SHP77 treated with DMSO at 0.1 percent for 48 hours (cell line): ENCODE results near the gene MDM2.
"Not testable (repeated sequence)": the region's sequence is repeated elsewhere in the genome, so short reads cannot be mapped to it uniquely, and the experiment has no call there.

Source experiments
- DNase-seq: peaks from one replicate; lab custom pipeline; 2025; lab: John Stamatoyannopoulos, UW

MDM2 gene

DNA sequence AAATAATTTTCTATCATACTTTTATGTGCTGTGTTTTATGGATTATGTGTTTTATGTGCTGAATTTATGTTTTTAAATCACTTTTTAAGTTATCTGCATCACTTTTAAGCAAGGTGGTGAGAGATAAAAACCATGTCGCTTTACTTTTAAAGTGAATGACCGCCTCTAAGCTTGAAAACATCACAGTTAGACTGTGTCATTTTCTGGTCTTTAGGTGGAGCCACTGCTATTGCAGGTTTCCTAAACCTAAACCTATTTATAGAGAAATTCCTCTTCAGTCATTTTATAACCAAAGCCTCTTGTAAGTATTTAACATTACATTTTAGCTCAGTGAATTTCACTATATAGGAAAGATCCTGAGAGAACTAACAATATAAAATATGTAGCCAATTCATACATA, 21.0 kb upstream of the MDM2 start:
- DNase-seq: no peak

DNA sequence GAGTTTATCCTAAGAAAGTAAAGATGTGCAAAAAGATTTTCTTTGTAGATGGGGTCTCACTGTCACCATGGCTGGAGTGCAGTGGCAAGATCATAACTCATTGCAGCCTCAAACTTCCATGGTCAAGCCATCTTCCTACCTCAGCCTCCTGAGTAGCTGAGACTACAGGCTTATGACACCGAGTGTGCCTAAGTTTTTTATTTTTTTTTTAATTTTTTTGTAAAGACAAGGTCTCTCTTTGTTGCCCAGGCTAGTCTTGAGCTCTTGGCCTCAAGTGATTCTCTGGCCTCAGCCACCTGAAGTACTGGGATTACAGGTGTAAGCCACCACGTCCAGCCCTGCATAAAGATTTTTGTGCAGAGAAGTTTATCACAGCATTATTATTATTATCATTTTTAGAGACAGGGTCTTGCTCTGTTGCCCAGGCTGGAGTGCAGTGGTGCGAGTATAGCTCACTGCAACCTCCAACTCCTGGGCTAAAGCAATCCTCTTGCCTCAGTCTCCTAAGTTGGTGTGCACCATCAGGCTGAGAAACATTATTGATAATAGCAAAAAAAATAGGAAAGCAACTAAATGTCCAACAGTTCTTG, 19.3 kb upstream of the MDM2 start:
- DNase-seq: no peak

DNA sequence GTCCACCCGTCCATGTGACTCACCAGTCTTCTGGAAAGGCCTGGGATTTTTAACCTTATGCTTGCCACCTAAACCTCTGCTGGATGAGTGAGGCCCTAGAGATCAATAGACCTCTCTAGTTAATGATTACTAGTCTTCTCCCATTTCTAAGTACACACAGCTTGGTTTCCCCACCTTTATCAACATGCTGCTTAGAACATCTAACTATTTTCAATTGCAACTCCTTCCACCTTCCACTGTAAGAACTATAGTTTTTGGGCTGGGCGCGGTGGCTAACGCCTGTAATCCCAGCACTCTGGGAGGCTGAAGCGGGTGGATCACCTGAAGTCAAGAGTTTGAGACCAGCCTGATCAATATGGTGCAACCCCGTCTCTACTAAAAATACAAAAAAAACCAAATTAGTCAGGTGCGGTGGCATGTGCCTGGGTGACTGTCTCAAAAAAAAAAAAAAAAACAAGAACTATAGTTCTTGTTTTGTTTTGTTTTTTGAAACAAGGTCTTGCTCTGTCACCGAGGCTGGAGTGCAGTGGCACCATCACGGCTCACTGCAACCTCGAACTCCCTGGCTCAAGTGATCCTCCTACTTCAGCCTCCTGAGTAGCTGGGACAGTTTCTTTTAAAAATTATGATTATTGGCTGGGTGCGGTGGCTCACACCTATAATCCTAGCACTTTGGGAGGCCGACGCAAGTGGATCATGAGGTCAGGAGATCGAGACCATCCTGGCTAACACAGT, 18.7 kb upstream of the MDM2 start:
- no peak for DNase-seq

DNA sequence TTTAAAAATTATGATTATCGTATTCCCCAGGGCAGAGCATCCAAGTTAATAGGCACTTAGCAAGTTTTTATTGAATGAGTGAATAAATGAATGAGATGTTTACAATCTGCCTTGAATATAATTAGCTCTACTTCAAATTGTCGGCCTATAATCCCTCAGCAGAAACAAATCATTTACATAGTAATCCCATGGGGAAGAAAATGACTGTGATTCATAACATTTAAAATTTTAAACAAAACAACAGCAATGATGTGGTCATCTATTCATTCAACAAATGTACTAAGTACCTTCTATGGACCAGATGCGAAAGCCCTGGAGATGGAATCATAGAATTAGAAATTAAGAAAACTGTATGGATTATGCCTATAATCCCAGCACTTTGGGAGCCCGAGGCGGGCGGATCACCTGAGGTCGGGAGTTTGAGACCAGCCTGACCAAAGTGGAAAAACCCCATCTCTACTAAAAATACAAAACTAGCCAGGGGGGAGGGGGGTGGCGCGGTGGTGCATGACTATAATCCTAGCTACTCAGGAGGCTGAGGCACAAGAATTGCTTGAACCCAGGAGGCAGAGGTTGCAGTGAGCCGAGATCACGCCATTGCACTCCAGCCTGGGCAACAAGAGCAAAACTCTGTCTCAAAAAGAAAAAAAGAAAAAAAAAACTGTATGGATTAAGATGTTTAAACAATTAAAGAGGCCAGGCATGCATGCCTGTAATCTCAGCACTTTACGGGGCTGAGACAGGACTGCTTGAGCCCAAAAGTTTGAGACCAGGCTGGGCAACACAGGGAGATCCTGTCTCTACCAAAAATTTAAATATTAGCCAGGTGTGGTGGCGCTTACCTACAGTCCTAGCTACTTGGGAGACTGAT, 17.7 kb upstream of the MDM2 start:
- DNase-seq: no peak

DNA sequence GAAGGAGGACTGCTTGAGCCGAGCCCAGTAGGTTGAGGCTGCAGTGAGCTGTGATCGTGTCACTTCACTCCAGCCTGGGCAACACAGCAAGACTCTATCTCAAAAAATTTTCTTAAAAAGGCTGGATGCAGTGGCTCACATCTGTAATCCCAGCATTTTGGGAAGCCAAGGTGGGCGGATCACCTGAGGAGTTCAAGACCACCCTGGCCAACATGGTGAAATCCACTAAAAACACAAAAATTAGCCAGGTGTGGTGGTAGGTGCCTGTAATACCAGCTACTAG, 17.1 kb upstream of the MDM2 start:
- DNase-seq: no peak

DNA sequence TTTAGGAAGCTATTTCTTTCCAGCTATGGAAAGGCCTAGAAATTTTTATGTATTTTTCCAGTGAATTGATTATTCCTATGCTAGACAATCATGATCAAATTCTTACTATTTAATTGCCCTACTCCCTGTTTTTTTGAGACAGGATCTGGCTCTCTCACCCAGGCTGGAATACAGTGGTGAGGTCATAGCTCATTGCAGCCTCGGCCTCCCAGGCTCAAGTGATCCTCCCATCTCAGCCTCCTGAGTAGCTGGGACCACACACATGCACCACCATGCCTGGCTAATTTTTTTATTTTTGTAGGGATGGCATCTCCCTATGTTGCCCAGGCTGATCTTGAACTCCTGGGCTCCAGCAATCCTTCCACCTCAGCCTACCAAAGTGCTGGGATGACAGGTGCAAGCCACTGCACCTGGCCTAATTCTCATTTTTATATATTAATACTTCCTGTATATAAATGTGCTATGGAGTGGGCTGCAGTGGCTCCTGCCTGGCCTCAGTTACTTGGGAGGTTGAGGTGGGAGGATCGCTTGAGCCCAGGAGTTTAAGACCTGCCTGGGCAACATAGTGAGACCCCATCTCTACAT, 16.0 kb upstream of the MDM2 start:
- DNase-seq: no peak

DNA sequence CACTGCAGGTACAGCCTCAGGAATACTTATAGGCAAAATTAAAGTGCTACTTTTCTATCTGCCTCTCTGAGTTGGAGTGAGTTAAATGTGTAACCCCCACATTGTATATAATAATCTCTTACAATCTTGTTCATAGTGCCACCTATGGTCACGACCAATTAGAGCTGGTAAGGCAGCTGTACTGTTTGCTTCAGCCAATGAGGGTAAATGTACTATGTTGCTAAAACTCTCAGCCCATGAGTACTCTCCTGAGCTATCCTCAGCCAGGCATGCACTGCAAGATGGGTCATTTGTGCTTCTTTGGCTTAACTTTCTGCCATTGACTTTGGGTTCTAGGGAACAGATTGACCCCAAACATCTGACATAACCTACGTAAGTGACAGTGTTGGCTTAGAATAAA, 15.0 kb upstream of the MDM2 start:
- DNase-seq: no peak

DNA sequence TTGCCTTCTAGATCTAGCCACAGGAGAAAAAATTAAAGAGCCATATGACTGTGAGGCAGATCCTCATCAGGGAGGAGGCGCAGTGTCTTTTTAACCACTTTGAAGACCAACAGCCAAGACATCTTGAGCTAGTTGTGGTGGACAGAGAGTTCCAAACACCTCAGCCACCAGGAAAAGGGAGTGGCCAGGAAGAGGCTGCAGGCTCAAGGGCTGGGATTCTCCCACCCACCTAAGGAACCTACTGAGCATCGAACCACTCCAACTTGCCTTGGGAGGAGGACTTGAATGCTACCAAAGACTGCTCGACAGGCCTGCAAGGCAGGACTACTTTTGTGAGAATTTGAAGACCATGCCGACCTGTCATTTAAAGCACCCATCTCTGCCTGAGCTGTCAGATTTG, 14.5 kb upstream of the MDM2 start:
- no peak for DNase-seq

DNA sequence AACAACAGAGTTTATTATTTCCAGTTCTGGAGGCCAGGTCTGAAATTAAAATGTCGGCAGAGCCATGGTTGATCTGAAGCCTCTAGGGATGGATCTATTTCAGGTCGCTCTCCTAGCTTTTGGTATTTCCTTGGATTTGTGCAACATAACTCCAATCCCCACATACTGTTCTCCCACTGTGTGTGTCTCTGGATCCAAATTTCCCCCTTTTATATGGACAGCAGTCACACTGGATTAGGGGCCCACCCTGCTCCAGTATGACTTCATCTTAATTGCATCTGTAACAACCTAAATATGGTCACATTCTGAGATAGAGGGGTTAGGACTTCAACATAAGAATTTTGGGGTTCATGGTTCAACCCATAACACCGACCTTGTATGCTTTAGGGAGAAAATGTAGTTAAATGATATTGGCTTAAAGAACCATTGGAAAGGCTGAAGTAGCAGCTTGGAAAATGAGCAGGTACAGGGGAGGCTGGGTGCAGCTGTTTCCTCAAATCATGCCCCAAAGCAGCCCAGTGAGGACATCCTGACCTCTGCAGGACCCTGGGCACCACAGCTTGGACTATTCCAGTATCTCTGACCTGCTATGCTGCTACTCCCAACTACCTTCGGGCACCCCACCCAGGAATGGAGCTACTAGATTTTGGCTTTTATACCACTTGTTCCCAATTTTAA, 13.9 kb upstream of the MDM2 start:
- no peak for DNase-seq

DNA sequence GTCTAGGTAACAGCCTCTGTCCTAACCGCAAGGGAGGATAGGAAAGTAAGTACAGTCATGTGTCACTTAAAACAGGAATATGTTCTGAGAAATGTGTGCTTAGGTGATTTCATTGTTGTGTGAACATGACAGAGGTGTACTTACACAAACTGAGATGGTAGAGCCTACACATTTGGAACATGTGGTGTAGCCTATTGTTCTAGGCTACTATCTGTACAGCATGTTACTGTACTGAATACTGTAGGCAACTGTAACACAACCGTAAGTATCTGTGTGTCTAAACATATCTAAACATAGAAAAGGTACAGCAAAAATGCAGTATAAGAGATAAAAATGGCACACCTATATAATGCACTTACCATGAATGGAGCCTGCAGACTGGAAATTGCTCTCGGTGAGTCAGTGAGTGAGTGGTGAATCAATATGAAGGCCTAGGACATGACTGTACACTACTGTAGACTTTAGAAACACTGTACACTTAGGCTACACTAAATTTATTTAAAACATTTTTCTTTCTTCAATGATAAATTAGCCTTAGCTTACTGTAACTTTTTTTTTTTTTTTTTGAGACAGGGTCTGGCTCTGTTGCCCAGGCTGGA, 13.2 kb upstream of the MDM2 start:
- DNase-seq: no peak

DNA sequence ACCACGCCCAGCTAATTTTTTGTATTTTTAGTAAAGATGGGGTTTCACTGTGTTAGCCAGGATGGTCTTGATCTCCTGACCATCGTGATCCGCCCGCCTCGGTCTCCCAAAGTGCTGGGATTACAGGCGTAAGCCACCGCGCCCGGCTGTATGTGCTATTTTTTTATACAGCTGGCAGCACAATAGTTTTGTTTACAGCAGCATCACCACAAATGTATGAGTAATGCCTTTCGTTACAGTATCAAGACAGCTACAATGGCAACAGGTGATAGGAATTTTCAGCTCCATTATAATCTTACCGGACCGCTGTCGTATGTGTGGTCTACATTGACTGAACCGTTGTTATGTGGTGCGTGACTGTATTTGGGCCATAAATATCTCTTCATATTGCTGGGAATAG, 11.6 kb upstream of the MDM2 start:
- no peak for DNase-seq

DNA sequence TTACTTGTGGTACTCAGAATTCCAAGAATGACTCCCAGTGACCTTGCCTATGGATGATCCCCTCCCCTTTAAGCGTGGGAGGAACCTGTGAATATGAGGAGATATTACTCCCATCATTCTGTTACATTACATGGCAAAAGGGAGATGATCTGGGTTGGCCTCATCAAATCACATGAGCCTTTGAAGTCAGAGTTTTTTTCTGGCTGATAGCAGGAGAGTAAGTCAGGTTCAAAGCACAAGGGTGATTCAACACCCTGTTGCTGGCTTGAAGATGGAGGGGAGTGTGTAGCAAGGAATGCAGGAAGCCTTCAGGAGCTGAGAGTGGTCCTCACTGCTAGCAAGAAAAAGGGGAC, 9.1 kb upstream of the MDM2 start:
- DNase-seq: no peak

DNA sequence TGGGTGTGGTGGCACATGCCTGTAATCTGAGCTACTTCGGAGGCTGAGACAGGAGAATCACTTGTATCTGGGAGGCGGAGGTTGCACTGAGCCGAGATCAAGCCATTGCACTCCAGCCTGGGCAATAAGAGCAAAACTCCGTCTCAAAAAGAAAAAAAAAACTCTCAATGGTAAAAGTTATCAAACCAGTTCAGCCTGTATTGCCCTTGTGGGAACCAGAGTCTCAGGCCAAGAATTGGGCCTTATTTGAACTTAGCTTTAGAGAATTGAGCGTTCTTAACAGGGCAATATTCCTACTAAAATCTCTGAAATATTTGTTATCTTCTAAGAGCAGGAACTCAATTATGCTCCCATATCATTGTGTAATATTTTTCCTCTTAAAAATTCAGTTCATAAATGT, 7.7 kb upstream of the MDM2 start:
- DNase-seq: no peak

DNA sequence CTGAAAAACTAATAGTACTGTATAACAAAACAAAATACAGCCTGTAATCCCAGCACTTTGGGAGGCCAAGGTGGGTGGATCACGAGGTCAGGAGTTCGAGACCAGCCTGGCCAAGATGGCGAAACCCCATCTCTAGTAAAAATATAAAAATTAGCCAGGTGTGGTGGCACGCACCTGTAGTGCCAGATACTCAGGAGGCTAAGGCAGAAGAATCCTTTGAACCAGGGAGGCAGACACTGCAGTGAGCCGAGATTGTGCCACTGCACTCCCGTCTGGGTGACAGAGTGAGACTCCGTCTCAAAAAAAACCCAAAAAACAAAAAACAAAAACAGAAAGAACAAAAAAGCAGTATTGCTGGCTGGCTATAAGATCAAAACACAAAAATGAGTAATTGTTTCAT, 6.9 kb upstream of the MDM2 start:
- not testable (repeated sequence) for DNase-seq

DNA sequence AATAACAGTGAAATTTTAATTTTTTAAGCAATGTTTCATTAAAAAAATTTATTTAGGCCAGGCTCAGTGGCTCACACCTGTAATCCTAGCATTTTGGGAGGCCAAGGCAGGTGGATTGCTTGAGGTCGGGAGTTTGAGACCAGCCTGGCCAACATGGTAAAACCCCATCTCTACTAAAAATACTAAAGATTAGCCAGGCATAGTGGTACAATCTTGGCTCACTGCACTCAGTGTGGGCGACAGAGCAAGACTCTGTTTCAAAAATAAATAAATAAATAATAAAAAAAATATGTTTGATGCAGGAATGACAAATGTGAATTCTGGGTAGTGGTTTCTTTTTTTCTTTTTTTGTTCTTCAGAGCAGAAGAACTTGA, 5.6 kb upstream of the MDM2 start:
- not testable (repeated sequence) for DNase-seq

DNA sequence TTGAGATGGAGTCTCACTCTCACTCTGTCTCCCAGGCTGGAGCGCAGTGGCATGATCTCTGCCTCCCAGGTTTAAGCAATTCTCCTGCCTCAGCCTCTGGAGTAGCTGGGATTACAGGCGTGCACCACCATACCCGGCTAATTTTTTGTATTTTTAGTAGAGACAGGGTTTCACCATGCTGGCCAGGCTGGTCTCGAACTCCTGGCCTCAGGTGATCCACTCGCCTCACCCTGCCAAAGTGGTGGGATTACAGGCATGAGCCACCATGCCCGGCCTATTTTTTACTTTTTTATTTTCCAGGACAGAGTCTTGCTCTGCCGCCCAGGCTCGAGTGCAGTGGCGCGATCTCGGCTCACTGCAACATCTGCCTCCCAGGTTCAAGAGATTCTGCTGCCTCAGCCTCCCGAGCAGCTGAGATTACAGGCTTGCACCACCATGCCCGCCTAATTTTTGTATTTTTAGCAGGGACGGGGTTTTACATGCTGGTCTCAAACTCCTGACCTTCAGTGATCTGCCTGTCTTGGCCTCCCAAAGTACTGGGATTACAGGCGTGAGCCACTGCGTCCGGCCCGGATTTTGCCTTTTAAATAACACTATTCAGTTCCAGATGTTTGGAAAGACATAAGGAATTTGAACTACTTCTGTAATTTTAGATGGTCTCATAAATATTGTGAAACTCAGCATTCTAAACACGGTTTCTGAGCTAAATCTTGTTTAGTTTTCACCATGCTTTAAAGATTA, 4.9 kb upstream of the MDM2 start:
- not testable (repeated sequence) for DNase-seq

DNA sequence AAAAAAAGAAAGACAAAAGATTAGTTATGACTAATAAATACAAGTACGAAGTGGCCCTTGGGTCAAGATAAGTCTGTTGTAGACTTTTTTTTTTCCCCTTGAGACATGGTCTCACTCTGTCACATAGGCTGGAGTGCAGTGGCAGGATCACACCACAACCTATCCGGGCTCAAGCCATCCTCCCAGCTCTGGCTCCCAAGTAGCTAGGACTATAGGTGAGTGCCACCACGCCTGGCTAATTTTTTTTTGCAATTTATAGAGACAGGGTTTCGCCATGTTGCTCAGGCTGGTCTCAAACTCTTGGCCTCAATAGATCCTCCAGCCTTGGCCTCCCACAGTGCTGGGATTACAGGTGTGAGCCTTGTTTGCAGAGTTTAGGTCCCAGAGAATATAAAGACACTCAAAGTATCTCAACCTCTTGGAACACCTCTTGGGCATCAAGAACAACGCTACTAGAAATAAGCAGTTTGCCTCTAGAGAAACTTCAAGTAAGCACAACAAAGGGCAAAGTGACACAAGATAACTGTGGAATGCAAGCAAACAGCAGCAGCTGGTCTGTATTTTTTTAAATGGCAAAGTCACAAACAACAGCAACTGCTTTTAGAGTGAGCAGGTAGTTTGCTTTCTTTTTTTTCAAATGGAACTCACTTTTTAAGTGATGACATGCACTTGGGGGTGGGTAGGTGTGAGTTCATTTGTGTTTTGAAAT, 3.9 kb upstream of the MDM2 start:
- DNase-seq: no peak

DNA sequence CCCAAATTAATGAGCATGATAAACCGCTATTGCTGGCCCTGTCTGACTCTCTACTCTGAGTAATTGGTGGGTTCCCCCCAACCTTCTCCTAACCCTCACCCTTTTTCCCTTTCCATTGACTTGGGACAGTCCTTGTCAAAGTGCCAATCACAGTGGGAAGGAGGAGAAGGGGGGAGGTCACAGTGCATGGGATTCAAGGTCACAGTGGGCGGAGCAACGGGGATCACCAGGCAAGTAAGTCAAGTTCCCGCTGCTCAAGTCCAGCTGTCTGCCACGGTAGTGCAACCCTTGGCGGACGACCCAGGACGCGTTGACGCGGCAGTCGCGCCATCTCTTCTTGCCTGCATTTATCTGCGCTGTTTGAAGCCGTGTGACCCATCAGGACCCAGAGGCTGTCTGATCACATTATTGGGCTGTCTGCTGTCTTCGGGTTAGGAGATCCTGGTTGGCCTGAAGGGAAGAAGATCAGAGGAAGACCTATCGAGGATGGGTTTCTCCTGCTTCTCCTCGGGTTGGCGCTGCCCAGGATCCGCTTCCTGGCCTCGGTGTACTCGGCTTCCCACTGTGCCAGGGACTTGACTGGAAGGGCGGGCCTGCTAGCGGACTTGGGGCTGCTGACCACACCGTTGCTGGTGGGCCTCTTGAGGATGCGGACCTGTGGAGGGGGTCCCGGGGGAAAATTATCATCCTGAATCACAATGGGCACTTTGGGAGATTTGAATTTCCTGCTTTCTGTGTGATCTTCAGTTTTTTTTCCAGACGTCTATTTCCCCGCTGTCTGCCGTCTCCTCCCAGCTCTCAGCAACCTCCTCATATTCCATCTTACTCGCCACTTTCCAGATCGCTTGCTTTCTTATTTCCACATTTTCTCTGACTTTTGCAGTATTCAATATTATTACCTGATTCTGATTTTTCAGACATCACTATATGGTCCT, 3.1 kb upstream of the MDM2 start:
- DNase-seq: no peak

DNA sequence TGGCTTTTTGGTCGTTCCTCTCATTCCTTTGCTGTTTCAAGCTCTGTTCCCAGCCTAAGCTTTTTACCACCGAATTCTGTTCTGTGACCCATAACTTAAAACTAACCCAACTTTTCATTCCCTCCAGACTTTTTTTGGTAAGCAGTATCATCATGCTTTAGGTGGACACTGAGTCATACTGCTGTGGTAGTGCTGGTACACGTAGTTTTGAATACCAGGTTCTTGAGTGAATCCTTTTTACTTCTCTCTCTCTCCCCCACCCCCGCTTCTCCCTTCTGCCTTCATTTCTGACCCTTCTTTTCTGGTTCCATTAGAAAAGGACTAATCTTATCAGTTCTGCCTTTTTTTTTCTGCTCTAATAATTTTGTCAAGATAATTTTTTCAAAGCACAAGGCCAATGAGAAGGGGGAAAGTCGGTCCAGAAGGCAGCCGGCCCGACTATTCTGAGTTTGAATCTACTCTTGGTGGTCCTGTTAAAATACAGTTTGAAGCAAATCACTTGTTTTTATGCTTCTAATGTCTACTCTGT, 2.3 kb upstream of the MDM2 start:
- no peak for DNase-seq
